T-helper 2 cell (primary cell): ENCODE measurements around the gene TBPL2.
"Not testable (repeated sequence)": the region's sequence is repeated elsewhere in the genome, so short reads cannot be mapped to it uniquely, and the experiment has no call there.

Experiments
- DNase-seq, 5 experiments: peaks; one replicate each; pipeline versions ENCODE4 v3.0.0 to v3.0.0-alpha.2; 2012 to 2022

The TBPL2 gene

GRCh38 chr14:55399852-55400251 lies 40.6 kb downstream of the TBPL2 start:
- DNase-seq, result no peak

GRCh38 chr14:55399183-55399582 lies 41.2 kb downstream of the TBPL2 start:
- no peak for DNase-seq

- DNase-seq, result no peak
These were observed 41.7 kb downstream of the TBPL2 start for GRCh38 chr14:55398679-55399078.

- DNase-seq, result no peak
These were observed 51.1 kb downstream of the TBPL2 start for GRCh38 chr14:55389330-55389729.

- DNase-seq, result peak in 1 of 5 experiments; percentile 41
These were observed 52.3 kb downstream of the TBPL2 start for GRCh38 chr14:55388160-55388559.

- no peak for DNase-seq
These were observed 53.3 kb downstream of the TBPL2 start for GRCh38 chr14:55387121-55387520.

GRCh38 chr14:55386037-55386808 lies 54.2 kb downstream of the TBPL2 start:
- DNase-seq, result peak in 1 of 5 experiments; percentile 73

- DNase-seq, result no peak
These were observed 55.9 kb downstream of the TBPL2 start for GRCh38 chr14:55384536-55384935.

GRCh38 chr14:55383541-55384140 lies 56.8 kb downstream of the TBPL2 start:
- DNase-seq, result peak in 1 of 5 experiments; percentile 18

- DNase-seq, result not testable (repeated sequence)
These were observed 57.4 kb downstream of the TBPL2 start for GRCh38 chr14:55383056-55383466.

GRCh38 chr14:55382483-55382882 lies 57.9 kb downstream of the TBPL2 start:
- DNase-seq, result peak in 1 of 5 experiments; percentile 42

- DNase-seq, result no peak
These were observed 58.9 kb downstream of the TBPL2 start for GRCh38 chr14:55381561-55381960.

GRCh38 chr14:55381040-55381439 lies 59.4 kb downstream of the TBPL2 start:
- no peak for DNase-seq

- DNase-seq, result no peak
These were observed 63.2 kb downstream of the TBPL2 start for GRCh38 chr14:55377236-55377635.

- no peak for DNase-seq
These were observed 65.6 kb downstream of the TBPL2 start for GRCh38 chr14:55374771-55375170.

GRCh38 chr14:55373784-55374705 lies 66.4 kb downstream of the TBPL2 start:
- DNase-seq, result peak in 2 of 5 experiments; percentile 73 to 77

- DNase-seq, result no peak
These were observed 67.6 kb downstream of the TBPL2 start for GRCh38 chr14:55372825-55373224.

GRCh38 chr14:55372423-55372822 lies 68.0 kb downstream of the TBPL2 start:
- no peak for DNase-seq

GRCh38 chr14:55370883-55371455 lies 69.4 kb downstream of the TBPL2 start:
- DNase-seq, result no peak

- no peak for DNase-seq
These were observed 74.1 kb downstream of the TBPL2 start for GRCh38 chr14:55366271-55366670.
